ENCODE results near the gene PIGQ.

Gene PIGQ

DNA sequence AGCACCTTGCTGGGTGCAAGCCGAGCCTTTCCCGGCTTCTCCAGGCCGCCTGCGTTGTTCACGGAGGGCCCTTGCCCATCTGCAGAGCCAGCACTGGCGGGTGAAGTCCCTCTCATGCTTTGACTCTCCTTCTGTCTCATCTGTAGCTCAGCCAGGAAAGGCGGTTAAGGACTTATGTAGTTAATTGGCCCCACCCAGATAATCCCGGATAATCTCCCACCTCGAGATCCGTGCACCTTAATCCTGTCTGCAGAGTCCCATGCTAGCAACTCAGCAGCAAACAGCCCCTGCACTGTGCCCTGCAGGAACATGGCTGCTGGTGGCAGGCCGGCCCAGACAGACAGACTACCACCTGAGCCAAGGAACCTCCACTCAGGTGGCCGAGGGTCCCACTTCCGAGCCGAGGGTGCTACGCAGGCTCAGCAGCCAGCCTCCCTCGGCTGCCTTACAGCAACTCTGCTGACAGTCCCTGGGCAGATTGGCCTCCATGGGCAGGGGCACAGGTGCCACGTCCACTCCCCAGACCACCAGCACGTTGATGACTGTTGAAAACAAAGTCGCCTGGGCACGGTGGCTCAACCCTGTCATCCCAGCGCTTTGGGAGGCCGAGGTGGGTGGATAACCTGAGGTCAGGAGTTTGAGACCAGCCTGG lies 37.0 kb downstream of the PIGQ start:
- DNase-seq (ENCODE audit: low read depth), result no peak

DNA sequence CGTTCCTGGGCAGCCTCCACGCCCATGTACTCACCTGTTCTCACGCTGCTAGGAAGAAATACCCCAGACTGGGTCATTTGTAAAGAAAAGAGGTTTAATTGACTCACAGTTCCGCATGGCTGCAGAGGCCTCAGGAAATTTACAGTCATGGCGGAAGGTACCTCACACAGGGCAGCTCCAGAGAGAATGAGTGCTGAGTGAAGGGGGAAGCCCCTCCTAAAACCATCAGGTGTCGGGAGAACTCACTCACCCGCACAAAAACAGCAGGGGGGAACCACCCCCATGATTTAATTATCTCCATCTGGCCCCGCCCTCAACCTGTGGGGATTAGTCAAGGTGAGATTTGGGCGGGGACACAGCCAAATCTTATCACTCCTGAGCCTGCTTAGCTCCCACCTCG lies 38.3 kb downstream of the PIGQ start:
- no peak for DNase-seq (ENCODE audit: low read depth)

DNA sequence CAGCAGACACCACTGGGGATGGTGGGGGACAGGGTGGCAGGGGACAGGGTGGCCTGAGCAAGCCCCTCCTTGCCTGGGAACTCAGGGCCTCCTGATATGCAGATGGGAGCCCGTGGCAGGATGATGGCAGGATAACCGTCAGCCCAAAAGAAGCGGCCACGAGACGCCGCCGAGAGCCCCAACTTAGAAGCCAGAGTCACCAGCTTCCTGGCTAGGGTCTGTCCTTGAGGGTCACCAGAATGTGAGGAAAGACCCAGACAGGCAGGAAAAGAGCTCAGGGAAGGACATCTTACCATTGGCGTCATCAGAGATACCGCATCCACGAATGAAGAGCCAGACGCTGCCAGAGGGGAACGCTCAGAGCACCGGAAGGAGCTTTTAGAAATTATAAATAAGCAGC lies 39.5 kb downstream of the PIGQ start:
- DNase-seq (ENCODE audit: low read depth), result no peak

DNA sequence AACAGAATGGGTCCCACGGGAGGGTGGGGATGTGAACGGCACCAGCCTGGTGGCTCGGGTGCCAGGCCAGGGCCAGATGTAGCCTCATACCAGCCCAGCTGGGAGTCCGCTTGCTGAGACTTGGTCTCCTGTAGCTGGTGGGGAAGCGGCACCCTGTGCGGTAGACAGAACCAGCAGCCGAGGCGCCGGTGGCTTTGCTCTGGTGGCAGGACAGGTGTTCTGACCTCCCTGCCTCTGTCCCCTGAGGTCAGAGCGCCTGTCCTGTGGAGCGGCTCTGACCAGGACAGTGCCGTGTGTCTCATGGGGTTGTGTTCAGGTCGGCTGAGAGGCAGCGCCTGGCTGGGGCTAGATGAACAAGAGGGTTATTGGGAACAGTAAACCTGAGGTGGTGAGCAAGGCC lies 40.2 kb downstream of the PIGQ start:
- no peak for DNase-seq (ENCODE audit: low read depth)

DNA sequence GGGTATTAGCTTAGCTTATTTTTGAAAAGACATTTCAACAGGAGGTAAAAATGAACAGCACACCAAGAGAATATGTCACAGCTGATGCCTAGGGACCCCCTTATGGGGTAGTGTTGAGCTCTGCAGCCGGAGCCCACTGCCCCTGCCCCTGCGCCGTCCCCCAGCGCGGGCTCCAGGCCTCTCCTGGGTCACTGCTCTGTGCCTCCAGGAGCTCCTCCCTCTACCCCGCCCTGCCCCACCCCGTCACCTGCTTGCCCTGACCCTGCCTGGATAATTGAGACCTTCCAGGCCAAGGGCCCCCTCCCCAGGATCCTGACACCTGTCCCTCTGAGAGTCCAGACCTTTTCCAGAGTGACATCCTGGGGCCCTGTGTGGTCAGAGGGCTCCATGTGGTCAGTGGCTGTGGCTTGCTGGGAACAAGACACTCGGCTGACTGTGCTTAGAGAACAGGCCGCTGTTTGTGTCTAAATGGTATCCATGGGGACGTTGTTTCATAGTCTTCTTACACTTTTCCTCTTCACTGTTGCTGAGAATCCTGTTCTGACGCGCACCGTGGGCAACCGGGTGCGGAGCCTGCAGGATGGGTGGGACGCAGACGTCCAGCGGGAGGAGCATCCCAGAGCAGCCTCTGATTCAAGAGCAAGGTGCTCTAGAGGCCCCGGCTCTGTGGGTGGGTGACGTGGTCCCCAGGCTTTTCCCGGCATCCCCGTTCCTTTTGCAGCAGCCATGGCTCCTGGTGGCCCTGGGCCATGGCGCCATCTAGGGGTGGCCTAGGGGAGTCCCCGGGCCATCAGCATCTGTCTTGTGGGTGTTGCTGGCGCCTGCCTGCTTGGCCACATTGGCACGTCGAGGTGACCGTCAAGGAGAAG lies 41.0 kb downstream of the PIGQ start:
- DNase-seq (ENCODE audit: low read depth), result peak; percentile 17

DNA sequence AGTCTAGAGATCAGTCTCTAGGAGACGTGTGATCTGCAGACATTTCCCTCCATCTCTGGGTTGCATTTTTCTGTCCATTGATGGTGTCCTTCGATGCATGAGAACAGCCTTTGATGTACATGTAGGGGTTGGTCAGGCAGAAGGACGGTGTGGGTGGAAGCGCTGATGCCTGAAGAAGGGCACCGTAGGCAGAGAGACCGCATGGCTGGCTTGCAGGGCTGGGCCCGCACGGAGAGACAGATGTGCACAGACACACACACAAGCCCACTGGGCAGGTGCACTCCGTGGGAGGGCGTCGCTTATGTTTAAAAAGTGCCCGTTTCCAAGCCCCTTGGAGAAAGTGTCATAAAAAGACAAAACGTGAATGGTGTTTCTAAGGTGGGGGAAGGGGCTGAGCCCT lies 45.4 kb downstream of the PIGQ start:
- no peak for DNase-seq (ENCODE audit: low read depth)

DNA sequence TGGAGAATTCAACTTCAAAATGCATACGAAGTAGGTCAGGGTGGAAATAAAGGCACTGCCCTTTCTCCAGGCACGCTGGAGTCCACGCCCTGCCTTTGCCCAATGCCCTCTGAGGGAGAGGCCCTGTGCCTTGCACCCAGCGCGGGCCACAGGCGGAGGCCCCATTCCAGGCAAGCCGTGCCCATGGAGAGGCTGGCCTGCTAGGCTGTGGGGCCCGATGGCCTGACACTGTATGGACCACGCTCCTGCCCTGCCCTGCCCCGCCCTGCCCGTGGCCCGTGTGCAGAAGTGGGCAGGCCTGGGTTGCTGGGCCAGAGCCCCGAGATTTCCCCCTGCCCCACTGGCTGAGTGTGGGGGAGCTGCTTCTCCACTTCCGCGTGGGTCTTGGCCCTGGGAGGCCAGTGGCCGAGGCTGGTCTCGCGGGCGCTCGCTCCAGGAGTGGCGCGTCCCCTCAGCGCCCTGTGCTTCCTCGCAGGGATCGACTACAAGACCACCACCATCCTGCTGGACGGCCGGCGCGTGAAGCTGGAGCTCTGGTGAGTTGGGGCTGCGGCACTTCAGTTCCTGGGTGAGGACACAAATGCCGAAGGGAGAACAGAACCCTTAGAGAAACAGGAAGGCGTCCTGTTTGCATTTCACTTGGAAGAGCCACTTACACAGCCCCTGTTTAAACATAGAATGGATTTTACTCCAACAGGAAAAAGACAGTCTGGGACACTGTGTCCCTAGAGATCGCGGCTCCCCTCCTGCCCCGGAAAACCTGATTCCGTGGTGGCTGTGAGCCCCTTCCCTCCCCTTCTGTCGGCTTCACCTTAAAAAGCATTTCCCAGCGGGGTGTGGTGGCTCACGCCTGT lies 47.2 kb downstream of the PIGQ start:
- no peak for DNase-seq (ENCODE audit: low read depth)

DNA sequence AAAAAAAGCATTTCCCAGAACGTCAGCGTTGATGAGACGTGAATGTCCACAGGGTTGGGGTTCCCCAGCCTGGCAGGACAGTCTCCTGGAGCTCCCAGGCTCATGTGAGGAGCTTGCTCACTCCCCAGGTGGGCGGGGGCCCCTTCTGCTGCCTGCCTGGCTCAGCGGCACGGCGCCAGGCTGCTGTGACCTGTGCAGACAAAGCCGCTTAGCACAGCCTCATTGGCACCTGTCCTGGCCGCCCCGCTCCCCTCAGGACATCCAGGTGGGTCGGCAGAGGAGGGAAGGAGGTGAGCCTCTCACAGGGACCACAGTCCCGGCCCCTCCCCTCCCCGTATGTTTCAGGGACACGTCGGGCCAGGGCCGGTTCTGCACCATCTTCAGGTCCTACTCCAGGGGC lies 48.1 kb downstream of the PIGQ start:
- no peak for DNase-seq (ENCODE audit: low read depth)

DNA sequence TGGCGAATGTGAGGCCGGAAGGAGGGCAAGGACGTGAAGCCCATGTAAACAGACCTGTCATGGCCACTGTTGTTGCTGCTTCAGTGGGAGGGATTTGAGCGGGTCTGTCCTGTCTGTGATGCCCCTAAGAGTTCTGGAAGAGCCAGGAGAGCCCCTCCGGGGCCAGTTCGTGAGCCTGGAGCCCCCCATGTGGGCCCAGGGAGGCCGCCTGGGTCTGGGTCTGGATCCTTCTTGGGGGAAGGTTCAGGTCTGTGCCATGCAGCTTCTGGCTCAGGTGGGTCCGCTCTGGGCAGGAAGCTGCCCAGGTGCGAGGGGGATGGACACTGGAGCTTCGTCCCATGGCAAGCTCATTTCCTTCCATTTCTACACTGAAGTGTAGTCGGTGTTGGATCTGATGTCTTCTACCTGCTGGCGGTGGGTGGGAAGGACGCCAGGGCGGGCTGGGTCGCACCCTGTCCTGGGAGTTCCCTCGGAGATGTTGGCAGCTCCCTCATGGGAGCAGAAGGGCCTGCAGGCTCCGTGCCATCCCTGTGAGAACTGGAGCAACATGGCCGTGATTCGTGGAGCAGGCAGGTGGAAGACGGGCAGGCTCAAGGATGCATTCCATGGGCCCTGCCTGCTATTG lies 49.8 kb downstream of the PIGQ start:
- DNase-seq (ENCODE audit: low read depth), result no peak

DNA sequence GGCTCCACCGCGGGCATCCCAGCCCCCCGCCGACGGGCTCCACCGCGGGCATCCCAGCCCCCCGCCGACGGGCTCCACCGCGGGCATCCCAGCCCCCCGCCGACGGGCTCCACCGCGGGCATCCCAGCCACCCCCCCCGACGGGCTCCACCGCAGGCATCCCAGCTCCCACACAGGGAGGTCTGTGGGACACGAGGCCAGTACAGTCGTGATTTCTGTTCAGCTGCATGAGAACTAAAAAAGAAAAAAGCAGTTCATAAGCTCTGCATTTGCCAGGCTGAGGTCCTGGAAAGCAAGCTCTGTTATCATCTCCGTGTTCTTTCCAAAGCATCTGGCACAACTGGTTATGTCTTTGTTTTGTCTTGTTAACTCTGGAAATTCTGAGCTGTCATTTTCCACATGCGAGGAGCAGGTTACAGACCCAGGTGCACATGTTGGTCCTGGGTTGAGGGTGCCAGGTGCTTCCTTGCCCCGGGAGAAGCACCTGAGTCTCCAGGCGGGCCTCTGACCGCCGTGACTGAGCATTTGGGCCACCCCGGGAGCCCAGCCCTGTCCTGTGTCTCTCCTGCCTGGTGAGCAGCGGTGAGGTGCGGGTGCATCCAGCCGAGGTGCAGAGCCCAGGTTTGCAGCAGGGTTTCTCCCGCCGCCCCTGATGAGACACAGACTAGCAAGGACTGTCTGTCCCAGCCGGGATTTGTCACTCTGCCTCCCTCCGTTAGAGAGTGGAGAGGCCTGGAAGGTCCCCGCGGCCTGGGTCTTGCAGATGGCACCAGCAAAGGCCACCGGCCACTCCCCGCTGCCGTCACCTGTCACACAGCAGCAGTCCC lies 51.1 kb downstream of the PIGQ start:
- DNase-seq (ENCODE audit: low read depth), result no peak

DNA sequence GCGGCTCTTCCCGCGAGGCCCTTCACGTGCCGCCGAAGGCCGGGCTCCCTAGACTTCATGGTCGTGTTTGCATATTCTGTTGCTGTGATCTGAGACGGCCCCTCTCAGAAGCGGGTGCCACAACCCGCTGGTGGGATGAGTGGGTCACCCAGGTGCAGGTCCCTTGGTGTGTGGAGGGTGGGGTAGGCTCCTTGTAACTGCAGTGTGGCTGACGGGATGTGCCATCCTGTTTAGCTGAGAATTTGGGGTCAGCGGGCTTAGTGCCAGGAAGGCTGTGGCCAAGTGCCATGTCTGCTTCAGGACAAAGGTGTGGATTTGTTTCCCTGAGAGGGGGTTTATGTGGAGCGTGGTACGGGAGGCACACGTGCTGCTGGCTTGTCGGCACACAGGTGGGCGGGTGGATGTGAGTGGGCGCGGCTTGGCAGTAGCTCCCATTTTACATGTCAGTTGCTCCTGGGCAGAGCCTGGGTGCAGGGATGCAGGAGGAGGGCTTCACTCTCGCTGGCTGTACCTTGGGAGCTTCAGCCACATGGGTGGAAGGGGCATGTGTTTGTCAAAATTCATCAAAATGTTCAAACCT lies 51.8 kb downstream of the PIGQ start:
- no peak for DNase-seq (ENCODE audit: low read depth)

DNA sequence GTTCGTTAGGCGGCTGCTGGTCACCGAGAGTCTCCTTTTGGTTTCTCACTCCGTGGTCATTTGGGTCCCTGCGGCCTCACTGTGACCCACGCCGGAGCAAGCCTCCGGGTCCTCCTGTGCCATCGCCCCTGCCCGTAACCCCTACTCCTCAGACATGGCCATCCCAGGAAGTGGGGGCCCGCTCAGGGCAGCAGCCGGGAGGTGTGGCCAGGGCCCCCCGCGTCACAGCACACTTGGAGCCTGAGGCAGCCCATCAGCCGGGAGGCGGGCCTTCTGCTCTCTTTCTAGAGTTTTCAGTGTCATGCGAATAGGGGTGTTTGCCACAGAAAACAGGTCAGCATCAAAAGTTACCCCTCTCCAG lies 53.1 kb downstream of the PIGQ start:
- DNase-seq (ENCODE audit: low read depth), result no peak

DNA sequence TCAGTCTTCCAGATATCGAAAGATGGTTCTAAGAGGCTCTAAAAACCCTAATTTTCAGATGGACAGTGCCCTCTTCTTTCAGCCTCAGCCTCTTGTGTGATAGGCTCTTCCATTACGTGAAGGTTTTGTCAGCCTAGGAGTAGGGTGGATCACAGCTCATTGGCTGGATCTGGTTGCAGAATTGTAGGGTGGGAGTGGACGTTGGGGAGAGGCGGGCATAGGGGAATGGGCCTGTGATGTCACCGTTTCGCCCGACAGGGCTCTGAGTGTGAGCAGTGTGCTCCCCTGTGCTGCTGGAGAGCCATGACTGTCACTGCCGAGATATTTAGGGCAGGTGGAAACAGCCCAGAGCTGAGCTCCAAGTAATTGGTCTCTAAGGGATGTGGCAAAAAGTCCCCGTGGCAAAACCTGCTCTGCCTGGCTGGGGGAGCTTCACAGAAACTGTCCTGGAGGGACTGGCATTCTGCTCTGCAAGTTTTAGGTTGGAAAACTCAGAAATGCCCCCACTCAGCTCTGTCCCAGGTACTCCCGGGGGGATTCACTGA lies 54.8 kb downstream of the PIGQ start:
- DNase-seq (ENCODE audit: low read depth), result no peak

DNA sequence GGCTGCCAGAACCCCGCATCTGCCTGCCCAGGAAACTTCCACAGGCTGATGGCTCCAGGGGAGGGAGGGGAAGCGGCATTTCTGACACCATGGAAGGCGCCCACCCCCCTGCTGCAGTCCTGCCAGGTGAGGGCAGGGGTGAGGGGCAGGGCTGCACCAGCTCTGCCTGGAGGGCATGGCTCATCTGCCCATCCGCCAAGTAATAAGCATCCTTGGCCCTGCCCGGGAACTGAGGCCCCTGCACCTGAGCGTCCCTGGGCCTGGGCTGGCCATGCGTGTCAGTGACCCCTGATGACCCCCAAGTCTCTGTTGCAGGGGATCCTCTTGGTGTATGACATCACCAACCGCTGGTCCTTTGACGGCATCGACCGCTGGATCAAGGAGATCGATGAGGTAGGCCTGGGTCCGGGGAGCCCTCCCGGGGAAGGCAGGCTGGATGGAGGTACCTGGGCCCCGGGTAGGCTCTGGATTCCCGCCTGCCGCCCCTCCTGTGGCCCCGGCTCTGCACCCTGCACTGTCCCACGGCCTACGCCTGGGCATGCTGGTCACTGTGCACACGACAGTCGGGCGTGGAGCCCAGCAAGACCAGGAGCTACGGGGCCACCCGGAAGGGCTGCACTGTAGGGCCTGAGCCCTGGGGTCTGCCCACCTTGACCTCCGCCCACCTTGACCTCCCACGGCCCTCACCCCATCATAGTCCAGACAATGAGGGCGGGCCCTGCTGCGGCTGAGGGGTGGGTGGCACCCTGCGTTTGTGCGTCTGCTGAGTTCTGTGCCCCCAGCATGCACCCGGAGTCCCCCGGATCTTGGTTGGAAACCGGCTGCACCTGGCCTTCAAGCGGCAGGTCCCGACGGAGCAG lies 55.6 kb downstream of the PIGQ start:
- DNase-seq (ENCODE audit: low read depth), result no peak

DNA sequence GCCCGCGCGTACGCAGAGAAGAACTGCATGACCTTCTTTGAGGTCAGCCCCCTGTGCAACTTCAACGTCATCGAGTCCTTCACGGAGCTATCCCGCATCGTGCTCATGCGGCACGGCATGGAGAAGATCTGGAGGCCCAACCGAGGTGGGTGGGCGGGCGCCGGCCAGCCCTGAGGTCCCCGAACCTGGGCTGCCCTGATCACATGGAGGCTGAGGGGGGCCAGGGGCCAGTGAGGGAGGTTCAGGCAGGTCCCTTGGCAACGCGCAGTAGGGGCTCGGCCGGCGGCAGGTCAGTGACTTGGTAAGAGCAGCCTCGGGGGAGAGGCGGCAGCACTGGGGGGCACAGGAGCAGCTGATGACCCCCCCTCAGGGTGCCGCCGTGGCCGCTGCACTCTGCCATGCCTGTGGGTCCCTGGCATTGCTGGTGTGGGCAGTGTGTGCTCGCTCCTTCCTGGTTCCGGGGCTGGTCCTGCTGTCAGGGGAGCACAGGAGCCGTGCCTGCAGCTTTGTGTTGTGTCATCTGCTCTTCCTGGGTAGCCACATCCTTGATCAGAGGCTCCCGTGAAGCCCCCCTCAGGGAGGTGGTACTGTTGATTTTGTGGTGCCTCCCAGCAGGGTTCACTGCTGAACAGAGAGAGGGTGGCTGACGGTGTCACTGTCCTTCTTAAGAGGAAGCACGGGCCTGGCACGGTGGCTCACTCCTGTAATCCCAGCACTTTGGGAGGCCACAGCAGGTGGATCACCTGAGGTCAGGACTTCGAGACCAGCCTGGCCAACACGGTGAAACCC lies 56.4 kb downstream of the PIGQ start:
- no peak for DNase-seq (ENCODE audit: low read depth)

DNA sequence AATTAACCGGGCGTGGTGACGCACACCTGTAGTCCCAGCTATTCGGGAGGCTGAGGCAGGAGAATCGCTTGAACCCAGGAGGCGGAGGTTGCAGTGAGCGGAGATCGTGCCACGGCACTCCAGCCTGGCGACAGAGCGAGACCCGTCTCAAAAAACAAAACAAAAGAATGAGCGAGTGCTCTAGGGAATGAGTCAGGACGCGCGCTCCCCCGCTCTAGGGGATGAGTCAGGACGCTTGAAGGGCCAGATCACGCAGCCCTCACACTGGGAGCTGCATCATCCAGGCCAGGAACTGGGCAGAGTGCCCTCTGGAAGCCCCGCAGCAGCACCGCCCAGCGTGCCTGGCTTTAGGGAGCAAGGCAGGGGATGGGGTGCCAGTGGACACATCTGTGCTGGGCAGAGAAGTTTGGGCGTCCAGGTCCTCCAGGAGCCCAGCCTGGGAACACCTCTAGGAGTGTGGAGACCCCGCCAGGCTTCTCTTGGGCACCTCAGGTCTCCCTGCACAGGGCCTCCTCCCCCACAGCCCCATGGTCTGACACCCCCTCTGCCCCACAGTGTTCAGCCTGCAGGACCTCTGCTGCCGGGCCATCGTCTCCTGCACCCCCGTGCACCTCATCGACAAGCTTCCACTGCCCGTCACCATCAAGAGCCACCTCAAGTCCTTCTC lies 57.2 kb downstream of the PIGQ start:
- no peak for DNase-seq (ENCODE audit: low read depth)

DNA sequence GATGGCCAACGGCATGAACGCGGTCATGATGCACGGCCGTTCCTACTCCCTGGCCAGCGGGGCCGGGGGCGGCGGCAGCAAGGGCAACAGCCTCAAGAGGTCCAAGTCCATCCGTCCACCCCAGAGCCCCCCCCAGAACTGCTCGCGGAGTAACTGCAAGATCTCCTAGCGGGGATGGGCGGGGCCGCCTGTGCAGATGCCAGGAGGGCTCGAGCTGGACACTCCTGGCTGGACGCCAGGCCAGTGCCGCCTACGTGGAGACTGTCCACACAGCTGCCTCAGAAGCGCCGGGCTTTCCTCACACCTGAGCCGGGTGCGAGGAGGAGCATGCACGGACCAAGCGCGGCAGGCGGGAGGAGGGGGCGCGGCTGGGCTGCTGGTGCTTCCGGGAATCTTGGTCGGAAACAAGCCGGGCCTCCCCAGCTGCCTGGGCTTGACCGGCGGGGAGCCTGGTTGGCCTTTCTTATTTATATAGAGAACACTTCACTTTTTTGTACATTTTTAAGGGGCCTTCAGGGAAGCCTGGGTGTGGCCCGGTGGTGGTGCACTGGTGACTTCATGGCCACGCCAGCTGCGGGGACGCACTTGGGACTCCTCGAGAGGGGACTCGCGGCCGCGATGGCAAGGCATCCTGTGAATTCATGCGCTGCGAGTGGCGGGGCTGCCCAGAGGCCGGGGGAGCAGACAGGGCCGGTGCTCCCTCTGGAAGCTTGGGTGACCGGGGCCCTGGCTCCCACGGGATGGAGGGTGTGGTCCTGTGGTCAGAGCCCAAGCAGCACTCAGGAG lies 57.9 kb downstream of the PIGQ start:
- no peak for DNase-seq (ENCODE audit: low read depth)
